ENCODE data around the gene WDFY1.

- TF ChIP-seq, protein P1, sequence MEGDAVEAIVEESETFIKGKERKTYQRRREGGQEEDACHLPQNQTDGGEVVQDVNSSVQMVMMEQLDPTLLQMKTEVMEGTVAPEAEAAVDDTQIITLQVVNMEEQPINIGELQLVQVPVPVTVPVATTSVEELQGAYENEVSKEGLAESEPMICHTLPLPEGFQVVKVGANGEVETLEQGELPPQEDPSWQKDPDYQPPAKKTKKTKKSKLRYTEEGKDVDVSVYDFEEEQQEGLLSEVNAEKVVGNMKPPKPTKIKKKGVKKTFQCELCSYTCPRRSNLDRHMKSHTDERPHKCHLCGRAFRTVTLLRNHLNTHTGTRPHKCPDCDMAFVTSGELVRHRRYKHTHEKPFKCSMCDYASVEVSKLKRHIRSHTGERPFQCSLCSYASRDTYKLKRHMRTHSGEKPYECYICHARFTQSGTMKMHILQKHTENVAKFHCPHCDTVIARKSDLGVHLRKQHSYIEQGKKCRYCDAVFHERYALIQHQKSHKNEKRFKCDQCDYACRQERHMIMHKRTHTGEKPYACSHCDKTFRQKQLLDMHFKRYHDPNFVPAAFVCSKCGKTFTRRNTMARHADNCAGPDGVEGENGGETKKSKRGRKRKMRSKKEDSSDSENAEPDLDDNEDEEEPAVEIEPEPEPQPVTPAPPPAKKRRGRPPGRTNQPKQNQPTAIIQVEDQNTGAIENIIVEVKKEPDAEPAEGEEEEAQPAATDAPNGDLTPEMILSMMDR (IDR thresholded peaks at IDR 0.05 in 2 of 3, conservative IDR thresholded peaks at IDR 0.05 in 1 of 3; ENCODE audit: insufficient read depth in 2 of 3, low read depth in 1 of 3, low read length in 3 of 3): no peak
- TF ChIP-seq KLF16 (IDR thresholded peaks at IDR 0.05) (no peak), ZBED1 (IDR thresholded peaks at IDR 0.05) (no peak), EZH2 (IDR thresholded peaks at IDR 0.05; ENCODE audit: borderline replicate concordance, low read depth, low read length) (no peak), RNF2 (IDR thresholded peaks at IDR 0.05) (no peak), MED1 (CRISPR knock-in tag; IDR thresholded peaks at IDR 0.05; ENCODE audit: borderline replicate concordance) (no peak), MAFF (IDR thresholded peaks at IDR 0.05; ENCODE audit: low read length) (no peak), RFX5 (IDR thresholded peaks at IDR 0.05; ENCODE audit: low read depth, low read length) (no peak)
- TF ChIP-seq, protein P2, sequence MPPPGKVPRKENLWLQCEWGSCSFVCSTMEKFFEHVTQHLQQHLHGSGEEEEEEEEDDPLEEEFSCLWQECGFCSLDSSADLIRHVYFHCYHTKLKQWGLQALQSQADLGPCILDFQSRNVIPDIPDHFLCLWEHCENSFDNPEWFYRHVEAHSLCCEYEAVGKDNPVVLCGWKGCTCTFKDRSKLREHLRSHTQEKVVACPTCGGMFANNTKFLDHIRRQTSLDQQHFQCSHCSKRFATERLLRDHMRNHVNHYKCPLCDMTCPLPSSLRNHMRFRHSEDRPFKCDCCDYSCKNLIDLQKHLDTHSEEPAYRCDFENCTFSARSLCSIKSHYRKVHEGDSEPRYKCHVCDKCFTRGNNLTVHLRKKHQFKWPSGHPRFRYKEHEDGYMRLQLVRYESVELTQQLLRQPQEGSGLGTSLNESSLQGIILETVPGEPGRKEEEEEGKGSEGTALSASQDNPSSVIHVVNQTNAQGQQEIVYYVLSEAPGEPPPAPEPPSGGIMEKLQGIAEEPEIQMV (tag; conservative IDR thresholded peaks at IDR 0.05; ENCODE audit: low read depth): no peak
- TF ChIP-seq, protein P3, sequence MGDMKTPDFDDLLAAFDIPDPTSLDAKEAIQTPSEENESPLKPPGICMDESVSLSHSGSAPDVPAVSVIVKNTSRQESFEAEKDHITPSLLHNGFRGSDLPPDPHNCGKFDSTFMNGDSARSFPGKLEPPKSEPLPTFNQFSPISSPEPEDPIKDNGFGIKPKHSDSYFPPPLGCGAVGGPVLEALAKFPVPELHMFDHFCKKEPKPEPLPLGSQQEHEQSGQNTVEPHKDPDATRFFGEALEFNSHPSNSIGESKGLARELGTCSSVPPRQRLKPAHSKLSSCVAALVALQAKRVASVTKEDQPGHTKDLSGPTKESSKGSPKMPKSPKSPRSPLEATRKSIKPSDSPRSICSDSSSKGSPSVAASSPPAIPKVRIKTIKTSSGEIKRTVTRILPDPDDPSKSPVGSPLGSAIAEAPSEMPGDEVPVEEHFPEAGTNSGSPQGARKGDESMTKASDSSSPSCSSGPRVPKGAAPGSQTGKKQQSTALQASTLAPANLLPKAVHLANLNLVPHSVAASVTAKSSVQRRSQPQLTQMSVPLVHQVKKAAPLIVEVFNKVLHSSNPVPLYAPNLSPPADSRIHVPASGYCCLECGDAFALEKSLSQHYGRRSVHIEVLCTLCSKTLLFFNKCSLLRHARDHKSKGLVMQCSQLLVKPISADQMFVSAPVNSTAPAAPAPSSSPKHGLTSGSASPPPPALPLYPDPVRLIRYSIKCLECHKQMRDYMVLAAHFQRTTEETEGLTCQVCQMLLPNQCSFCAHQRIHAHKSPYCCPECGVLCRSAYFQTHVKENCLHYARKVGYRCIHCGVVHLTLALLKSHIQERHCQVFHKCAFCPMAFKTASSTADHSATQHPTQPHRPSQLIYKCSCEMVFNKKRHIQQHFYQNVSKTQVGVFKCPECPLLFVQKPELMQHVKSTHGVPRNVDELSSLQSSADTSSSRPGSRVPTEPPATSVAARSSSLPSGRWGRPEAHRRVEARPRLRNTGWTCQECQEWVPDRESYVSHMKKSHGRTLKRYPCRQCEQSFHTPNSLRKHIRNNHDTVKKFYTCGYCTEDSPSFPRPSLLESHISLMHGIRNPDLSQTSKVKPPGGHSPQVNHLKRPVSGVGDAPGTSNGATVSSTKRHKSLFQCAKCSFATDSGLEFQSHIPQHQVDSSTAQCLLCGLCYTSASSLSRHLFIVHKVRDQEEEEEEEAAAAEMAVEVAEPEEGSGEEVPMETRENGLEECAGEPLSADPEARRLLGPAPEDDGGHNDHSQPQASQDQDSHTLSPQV (IDR thresholded peaks at IDR 0.05): no peak
- TF ChIP-seq, protein P4, sequence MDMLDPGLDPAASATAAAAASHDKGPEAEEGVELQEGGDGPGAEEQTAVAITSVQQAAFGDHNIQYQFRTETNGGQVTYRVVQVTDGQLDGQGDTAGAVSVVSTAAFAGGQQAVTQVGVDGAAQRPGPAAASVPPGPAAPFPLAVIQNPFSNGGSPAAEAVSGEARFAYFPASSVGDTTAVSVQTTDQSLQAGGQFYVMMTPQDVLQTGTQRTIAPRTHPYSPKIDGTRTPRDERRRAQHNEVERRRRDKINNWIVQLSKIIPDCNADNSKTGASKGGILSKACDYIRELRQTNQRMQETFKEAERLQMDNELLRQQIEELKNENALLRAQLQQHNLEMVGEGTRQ (CRISPR knock-in tag; IDR thresholded peaks at IDR 0.05): no peak
Measured at GRCh38 chr2:223888251-223888650, 56.9 kb downstream of the WDFY1 start.

Data from K562 (cell line).